K562 treated with DMSO at 1 percent for 48 hours (cell line): ENCODE results near the gene PLEKHO2. TPM values are rescaled to one million over a fixed set of nuclear protein-coding genes. Genes with fewer than 3 reads are reported as not detected.

Experiments
- total RNA-seq: library from RNA; unstranded; fragments of 300-600 nt; gene quantifications from 2 replicates; pipeline ENCODE4 v1.2.3, GENCODE V29; 2022; ENCODE audit warnings: low replicate concordance; ENCODE audit errors: extremely low read depth

Gene PLEKHO2, protein sequence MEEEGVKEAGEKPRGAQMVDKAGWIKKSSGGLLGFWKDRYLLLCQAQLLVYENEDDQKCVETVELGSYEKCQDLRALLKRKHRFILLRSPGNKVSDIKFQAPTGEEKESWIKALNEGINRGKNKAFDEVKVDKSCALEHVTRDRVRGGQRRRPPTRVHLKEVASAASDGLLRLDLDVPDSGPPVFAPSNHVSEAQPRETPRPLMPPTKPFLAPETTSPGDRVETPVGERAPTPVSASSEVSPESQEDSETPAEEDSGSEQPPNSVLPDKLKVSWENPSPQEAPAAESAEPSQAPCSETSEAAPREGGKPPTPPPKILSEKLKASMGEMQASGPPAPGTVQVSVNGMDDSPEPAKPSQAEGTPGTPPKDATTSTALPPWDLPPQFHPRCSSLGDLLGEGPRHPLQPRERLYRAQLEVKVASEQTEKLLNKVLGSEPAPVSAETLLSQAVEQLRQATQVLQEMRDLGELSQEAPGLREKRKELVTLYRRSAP
- not detected in 2 replicates for total RNA-seq

DNA sequence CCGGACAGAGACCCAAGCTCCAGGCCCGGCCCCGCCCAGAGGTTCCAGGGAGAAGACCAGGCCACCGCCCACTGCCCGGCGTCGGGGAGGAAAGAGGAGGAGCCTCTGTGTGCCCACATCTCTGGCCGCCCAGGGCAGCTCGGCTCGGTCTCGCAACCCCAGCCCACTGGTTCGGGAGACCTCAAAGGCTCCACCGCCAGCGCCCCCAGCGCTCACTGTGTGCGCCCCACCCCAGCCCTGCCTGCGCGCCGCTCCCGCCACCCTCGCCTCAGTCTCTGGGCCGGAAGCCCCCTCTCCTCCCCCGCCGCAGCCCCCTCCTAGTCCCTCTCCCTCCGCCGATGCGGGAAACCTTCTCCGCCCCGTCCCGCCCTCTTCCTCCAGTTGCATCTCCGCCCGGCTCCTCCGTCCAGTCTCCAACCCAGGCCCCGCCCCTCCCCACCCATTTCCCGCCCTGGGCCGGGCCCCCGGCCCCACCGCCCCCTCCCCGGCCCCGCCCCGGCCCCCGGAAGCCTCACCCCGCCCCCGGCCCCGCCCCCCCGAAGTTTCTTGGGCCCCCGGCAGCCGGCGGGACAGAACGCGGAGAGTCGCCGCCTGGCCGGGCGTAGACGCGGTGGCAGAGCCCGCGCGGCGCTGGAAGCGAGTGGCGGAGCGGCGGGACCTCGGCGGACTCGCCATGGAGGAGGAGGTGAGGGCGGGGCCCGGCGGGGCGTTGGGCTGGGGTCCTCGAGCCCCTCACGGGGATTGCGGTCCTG lies at the start of gene PLEKHO2:
Gene PLEKHO2 (plus strand): TSS at position 572 of the 752 bp plus-strand sequence. CDS start 102 bp downstream, at position 674.

DNA sequence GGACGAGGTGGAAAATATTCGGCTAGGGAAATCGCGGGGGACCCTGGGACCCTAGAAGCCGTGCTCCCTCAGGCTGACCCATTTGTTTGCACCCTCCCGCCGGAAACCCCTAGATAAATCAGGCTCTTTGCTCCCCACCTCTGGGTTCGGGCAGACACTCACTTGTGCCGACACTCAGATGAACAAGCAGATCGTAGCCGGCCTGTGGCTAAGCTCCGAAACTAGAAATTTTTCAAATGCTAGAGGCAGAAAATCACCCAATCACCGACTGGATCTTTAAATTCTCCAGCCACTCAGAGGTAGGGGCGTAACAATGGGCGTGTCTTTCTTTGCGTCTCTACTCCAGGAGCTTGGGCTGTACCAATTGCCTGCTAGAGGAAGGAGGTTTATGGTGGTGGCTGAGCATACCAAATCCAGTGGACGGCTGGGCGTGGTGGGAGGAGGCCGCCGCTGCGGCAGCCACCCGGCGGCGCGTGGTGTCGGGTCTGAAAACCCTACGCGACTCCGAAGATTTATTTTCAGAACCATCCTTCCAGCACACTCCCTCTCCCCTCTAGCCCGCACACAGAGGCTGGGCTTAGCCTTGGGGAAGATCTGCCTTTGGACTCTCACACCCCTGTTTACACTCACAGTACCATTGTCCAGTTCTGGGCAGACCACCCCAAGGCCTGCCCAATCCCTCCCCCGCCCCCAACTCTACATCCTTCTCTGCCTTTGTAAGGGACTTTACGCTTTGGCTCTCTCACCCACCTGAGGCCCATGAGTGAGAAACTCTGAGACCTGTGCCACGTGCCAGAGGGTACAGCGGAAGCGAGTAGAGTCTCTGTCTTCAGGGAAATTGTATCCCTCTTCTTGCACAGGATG lies 16.1 kb upstream of the PLEKHO2 start, which contains the start of gene PIF1:
Gene PIF1 (minus strand): TSS at position 217 of the 864 bp plus-strand sequence. CDS start 1,312 bp downstream, outside the sequence.

DNA sequence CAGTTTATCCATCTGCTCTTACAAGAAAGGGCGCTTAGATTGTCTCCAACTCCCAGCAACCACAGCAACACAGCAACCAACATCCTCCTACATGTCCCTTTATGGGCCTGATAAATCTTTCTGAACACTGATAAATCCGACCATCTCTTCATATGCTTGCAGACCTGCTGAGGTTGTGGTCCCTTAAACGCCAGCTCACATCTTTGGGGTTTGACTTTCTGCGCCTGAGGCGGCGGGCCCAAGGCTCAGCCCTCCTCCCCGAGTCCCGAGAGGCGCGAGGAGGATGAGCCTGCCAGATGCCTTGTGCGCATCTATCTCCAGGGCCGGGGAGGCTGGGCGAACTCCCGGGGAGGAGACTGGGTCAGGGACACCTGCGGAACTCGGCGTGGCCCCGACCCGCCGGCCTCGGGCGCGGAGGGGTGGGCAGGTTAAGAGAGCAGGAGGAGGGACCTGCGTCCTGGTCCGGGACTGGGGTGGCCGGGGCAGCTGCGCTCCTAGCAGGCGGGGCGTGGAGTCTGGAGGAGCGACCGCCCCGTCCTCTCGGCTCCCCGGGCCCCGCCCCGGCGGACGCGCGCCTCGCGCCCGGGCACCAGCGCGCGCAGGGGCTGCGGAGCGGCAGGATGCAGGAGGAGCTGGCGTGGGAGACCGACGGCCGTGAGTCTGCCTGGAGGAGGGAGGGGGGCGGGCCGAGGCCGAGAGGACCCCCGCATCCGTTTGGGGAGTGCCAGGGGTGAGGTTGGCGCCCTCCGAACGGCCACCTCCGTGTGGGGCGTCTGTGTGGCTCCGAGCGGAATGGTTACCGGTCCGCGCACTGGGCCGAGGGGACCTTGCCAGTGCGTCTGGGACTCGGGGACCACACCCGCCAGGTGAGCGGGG lies 69.8 kb downstream of the PLEKHO2 start, which contains the start of gene ANKDD1A:
Gene ANKDD1A (plus strand): TSS at position 592 of the 876 bp plus-strand sequence. CDS start 29 bp downstream, at position 621.

Other genes with a start within 250 kb of the PLEKHO2 start
- gene RBPMS2, start 66.3 kb upstream of the PLEKHO2 start, total RNA-seq, result not detected in 2 replicates
- not detected in 2 replicates for gene PIF1, start 16.3 kb upstream of the PLEKHO2 start, total RNA-seq
- gene ANKDD1A, start 70.0 kb downstream of the PLEKHO2 start, total RNA-seq, result not detected in 2 replicates
- not detected in 2 replicates for gene SPG21, start 148.0 kb downstream of the PLEKHO2 start, total RNA-seq
- gene MTFMT, start 187.7 kb downstream of the PLEKHO2 start, total RNA-seq, result not detected in 2 replicates
- not detected in 2 replicates for gene SLC51B, start 203.5 kb downstream of the PLEKHO2 start, total RNA-seq
- not detected in 2 replicates for gene RASL12, start 226.1 kb downstream of the PLEKHO2 start, total RNA-seq
- not detected in 2 replicates for gene KBTBD13, start 234.8 kb downstream of the PLEKHO2 start, total RNA-seq